ENCODE measurements around the gene KAZALD1. TPM values are rescaled to one million over a fixed set of nuclear protein-coding genes. Genes with fewer than 3 reads are reported as not detected.
"Not testable (repeated sequence)": the region's sequence is repeated elsewhere in the genome, so short reads cannot be mapped to it uniquely, and the experiment has no call there.

Gene KAZALD1
- total RNA-seq, 1 donor from 2014 or later, result 0.57 TPM

- intact Hi-C loops (cut with micrococcal nuclease), result loop anchor here (1.0 to 2.0 kb wide), 4 partner anchors 10 to 322 kb away; partner anchors contain the start of genes BTRC and SLF2
Observed at GRCh38 chr10:101032637-101033224, 29.1 kb upstream of the KAZALD1 start.

GRCh38 chr10:101033276-101033675, 28.5 kb upstream of the KAZALD1 start:
- H3K9me3 Mint-ChIP-seq, result no peaks in the 10 kb centered on the region
- intact Hi-C loops (cut with micrococcal nuclease), result loop anchor here (2.0 kb wide), 1 partner anchor 322 kb away; the partner anchor contains the start of gene BTRC

More at GRCh38 chr10:101032637-101033224, 29.1 kb upstream of the KAZALD1 start:
- peak; percentile 51 for DNase-seq (ENCODE audit: low spot score)
- Mint-ChIP-seq H3K4me1 (ENCODE audit: low read depth) (peaks cover 27% of the 10 kb centered on the region), H3K27me3 (ENCODE audit: insufficient read depth) (peaks cover 18% of the 10 kb centered on the region), H3K36me3 (ENCODE audit: low read depth) (peaks cover 28% of the 10 kb centered on the region), H3K9me3 (no peaks in the 10 kb centered on the region), H3K4me3 (peak overlapping the region; percentile 84), H3K27ac (peak overlapping the region; percentile 95)

GRCh38 chr10:101034404-101034803, 27.4 kb upstream of the KAZALD1 start:
- DNase-seq (ENCODE audit: low spot score); intact Hi-C loops (cut with micrococcal nuclease); H3K27ac Mint-ChIP-seq; H3K4me3 Mint-ChIP-seq; H3K9me3 Mint-ChIP-seq; H3K27me3 Mint-ChIP-seq (ENCODE audit: insufficient read depth): not testable (repeated sequence)
- peaks cover 27% of the 10 kb centered on the region for H3K4me1 Mint-ChIP-seq (ENCODE audit: low read depth)
- peaks cover 40% of the 10 kb centered on the region for H3K36me3 Mint-ChIP-seq (ENCODE audit: low read depth)

More at GRCh38 chr10:101033276-101033675, 28.5 kb upstream of the KAZALD1 start:
- Mint-ChIP-seq H3K36me3 (ENCODE audit: low read depth) (peaks cover 33% of the 10 kb centered on the region), H3K27me3 (ENCODE audit: insufficient read depth) (peaks cover 14% of the 10 kb centered on the region), H3K4me3 (peak overlapping the region; percentile 84), H3K4me1 (ENCODE audit: low read depth) (peaks cover 27% of the 10 kb centered on the region), H3K27ac (peak overlapping the region; percentile 95)
- no peak for DNase-seq (ENCODE audit: low spot score)

GRCh38 chr10:101035314-101035713, 26.5 kb upstream of the KAZALD1 start:
- Mint-ChIP-seq H3K4me3 (no peak overlapping the region), H3K36me3 (ENCODE audit: low read depth) (peaks cover 43% of the 10 kb centered on the region), H3K4me1 (ENCODE audit: low read depth) (peaks cover 27% of the 10 kb centered on the region), H3K9me3 (no peaks in the 10 kb centered on the region), H3K27me3 (ENCODE audit: insufficient read depth) (no peaks in the 10 kb centered on the region), H3K27ac (no peak overlapping the region)
- DNase-seq (ENCODE audit: low spot score), result no peak
- intact Hi-C loops (cut with micrococcal nuclease), result no loop called here

GRCh38 chr10:101035916-101036702, 25.7 kb upstream of the KAZALD1 start:
- DNase-seq (ENCODE audit: low spot score), result no peak
- H3K4me1 Mint-ChIP-seq (ENCODE audit: low read depth), result peaks cover 28% of the 10 kb centered on the region
- peaks cover 44% of the 10 kb centered on the region for H3K36me3 Mint-ChIP-seq (ENCODE audit: low read depth)
- no peaks in the 10 kb centered on the region for H3K9me3 Mint-ChIP-seq
- no peak overlapping the region for H3K4me3 Mint-ChIP-seq
- intact Hi-C loops (cut with micrococcal nuclease), result no loop called here
- H3K27ac Mint-ChIP-seq, result no peak overlapping the region
- H3K27me3 Mint-ChIP-seq (ENCODE audit: insufficient read depth), result no peaks in the 10 kb centered on the region

- H3K4me3 Mint-ChIP-seq, result no peak overlapping the region
- H3K36me3 Mint-ChIP-seq (ENCODE audit: low read depth), result peaks cover 45% of the 10 kb centered on the region
- intact Hi-C loops (cut with micrococcal nuclease), result no loop called here
- H3K27me3 Mint-ChIP-seq (ENCODE audit: insufficient read depth), result no peaks in the 10 kb centered on the region
- peaks cover 25% of the 10 kb centered on the region for H3K4me1 Mint-ChIP-seq (ENCODE audit: low read depth)
- DNase-seq (ENCODE audit: low spot score), result no peak
- H3K27ac Mint-ChIP-seq, result no peak overlapping the region
- H3K9me3 Mint-ChIP-seq, result no peaks in the 10 kb centered on the region
Observed at GRCh38 chr10:101036726-101037125, 25.1 kb upstream of the KAZALD1 start.

- Mint-ChIP-seq H3K4me3 (no peak overlapping the region), H3K36me3 (ENCODE audit: low read depth) (peaks cover 45% of the 10 kb centered on the region)
Observed at GRCh38 chr10:101038484-101038883, 23.3 kb upstream of the KAZALD1 start.

GRCh38 chr10:101040061-101040460, 21.7 kb upstream of the KAZALD1 start:
- Mint-ChIP-seq H3K9me3 (no peaks in the 10 kb centered on the region), H3K4me1 (ENCODE audit: low read depth) (peaks cover 27% of the 10 kb centered on the region), H3K36me3 (ENCODE audit: low read depth) (peaks cover 38% of the 10 kb centered on the region), H3K4me3 (no peak overlapping the region), H3K27ac (no peak overlapping the region), H3K27me3 (ENCODE audit: insufficient read depth) (peaks cover 3% of the 10 kb centered on the region)
- intact Hi-C loops (cut with micrococcal nuclease), result loop anchor here (5.0 kb wide), 1 partner anchor 668 kb away; no protein-coding TSS in a partner anchor
- no peak for DNase-seq (ENCODE audit: low spot score)

More at GRCh38 chr10:101038484-101038883, 23.3 kb upstream of the KAZALD1 start:
- Mint-ChIP-seq H3K4me1 (ENCODE audit: low read depth) (peaks cover 31% of the 10 kb centered on the region), H3K27ac (no peak overlapping the region), H3K9me3 (no peaks in the 10 kb centered on the region), H3K27me3 (ENCODE audit: insufficient read depth) (peaks cover 3% of the 10 kb centered on the region)
- intact Hi-C loops (cut with micrococcal nuclease), result no loop called here
- DNase-seq (ENCODE audit: low spot score), result no peak

GRCh38 chr10:101040851-101041250, 20.9 kb upstream of the KAZALD1 start:
- Mint-ChIP-seq H3K9me3 (no peaks in the 10 kb centered on the region), H3K27ac (no peak overlapping the region), H3K36me3 (ENCODE audit: low read depth) (peaks cover 34% of the 10 kb centered on the region), H3K4me3 (no peak overlapping the region), H3K27me3 (ENCODE audit: insufficient read depth) (peaks cover 5% of the 10 kb centered on the region), H3K4me1 (ENCODE audit: low read depth) (peaks cover 27% of the 10 kb centered on the region)
- intact Hi-C loops (cut with micrococcal nuclease), result loop anchor here (1.0 to 5.0 kb wide), 3 partner anchors 27 to 669 kb away; no protein-coding TSS in a partner anchor
- DNase-seq (ENCODE audit: low spot score), result no peak

- Mint-ChIP-seq H3K36me3 (ENCODE audit: low read depth) (peaks cover 31% of the 10 kb centered on the region), H3K27me3 (ENCODE audit: insufficient read depth) (peaks cover 10% of the 10 kb centered on the region), H3K27ac (peak overlapping the region; percentile 61), H3K9me3 (no peaks in the 10 kb centered on the region), H3K4me1 (ENCODE audit: low read depth) (peaks cover 27% of the 10 kb centered on the region), H3K4me3 (no peak overlapping the region)
- intact Hi-C loops (cut with micrococcal nuclease), result loop anchor here (1.0 to 5.0 kb wide), 3 partner anchors 27 to 669 kb away; no protein-coding TSS in a partner anchor
- DNase-seq (ENCODE audit: low spot score), result peak; percentile 64
Observed at GRCh38 chr10:101041252-101041761, 20.5 kb upstream of the KAZALD1 start.

GRCh38 chr10:101042118-101042517, 19.7 kb upstream of the KAZALD1 start:
- intact Hi-C loops (cut with micrococcal nuclease), result loop anchor here (1.0 to 5.0 kb wide), 6 partner anchors 8 to 670 kb away; no protein-coding TSS in a partner anchor
- H3K27ac Mint-ChIP-seq, result peak overlapping the region; percentile 84
- H3K36me3 Mint-ChIP-seq (ENCODE audit: low read depth), result peaks cover 25% of the 10 kb centered on the region
- H3K9me3 Mint-ChIP-seq, result no peaks in the 10 kb centered on the region
- peaks cover 18% of the 10 kb centered on the region for H3K27me3 Mint-ChIP-seq (ENCODE audit: insufficient read depth)
- H3K4me1 Mint-ChIP-seq (ENCODE audit: low read depth), result peaks cover 27% of the 10 kb centered on the region
- DNase-seq (ENCODE audit: low spot score), result no peak
- H3K4me3 Mint-ChIP-seq, result peak overlapping the region; percentile 91

GRCh38 chr10:101042667-101043362, 19.0 kb upstream of the KAZALD1 start:
- peak; percentile 85 for DNase-seq (ENCODE audit: low spot score)
- peaks cover 27% of the 10 kb centered on the region for H3K4me1 Mint-ChIP-seq (ENCODE audit: low read depth)
- peaks cover 18% of the 10 kb centered on the region for H3K36me3 Mint-ChIP-seq (ENCODE audit: low read depth)
- H3K27ac Mint-ChIP-seq, result peak overlapping the region; percentile 84
- H3K4me3 Mint-ChIP-seq, result peak overlapping the region; percentile 91
- peaks cover 20% of the 10 kb centered on the region for H3K27me3 Mint-ChIP-seq (ENCODE audit: insufficient read depth)
- intact Hi-C loops (cut with micrococcal nuclease), result loop anchor here (1.0 to 5.0 kb wide), 6 partner anchors 7 to 671 kb away; no protein-coding TSS in a partner anchor
- H3K9me3 Mint-ChIP-seq, result no peaks in the 10 kb centered on the region

Data from activated T-helper 1 cell treated with anti-CD3 and anti-CD28 coated beads, Interleukin-12 subunit alpha, Interleukin-12 subunit beta, Interleukin-2, Interleukin-4 antibody, amounts not matched to agents 30 ng/mL and 10 ng/mL and 1 ng/mL, durations not matched to agents 14 hours and 24 hours and 36 hours (primary cell).